ENCODE results near the gene LMOD2.

DNA sequence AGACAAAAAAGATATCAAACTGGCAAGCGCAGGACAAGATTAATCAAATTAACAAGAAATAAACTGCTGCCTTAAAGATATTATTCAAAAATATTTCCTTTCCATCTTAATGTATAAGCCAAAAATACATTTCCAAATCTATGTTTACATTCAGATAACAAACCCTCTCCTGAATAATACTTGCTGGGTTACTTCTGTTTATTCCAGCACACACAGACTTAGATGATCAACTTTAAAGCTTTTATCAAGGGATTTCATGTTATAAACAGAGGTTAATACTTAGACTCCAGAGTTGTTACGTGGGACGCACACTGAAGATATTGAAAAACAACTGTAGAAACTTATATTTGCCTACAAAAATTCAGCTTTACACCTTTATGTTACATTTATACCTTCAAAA lies 33.6 kb downstream of the LMOD2 start:
- TF ChIP-seq POLR2A (IDR thresholded peaks at IDR 0.05; ENCODE audit: borderline replicate concordance, extremely low read depth, insufficient read depth, insufficient read length) = no peak
- TF ChIP-seq, protein P1, sequence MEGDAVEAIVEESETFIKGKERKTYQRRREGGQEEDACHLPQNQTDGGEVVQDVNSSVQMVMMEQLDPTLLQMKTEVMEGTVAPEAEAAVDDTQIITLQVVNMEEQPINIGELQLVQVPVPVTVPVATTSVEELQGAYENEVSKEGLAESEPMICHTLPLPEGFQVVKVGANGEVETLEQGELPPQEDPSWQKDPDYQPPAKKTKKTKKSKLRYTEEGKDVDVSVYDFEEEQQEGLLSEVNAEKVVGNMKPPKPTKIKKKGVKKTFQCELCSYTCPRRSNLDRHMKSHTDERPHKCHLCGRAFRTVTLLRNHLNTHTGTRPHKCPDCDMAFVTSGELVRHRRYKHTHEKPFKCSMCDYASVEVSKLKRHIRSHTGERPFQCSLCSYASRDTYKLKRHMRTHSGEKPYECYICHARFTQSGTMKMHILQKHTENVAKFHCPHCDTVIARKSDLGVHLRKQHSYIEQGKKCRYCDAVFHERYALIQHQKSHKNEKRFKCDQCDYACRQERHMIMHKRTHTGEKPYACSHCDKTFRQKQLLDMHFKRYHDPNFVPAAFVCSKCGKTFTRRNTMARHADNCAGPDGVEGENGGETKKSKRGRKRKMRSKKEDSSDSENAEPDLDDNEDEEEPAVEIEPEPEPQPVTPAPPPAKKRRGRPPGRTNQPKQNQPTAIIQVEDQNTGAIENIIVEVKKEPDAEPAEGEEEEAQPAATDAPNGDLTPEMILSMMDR (IDR thresholded peaks at IDR 0.05 in 2 of 3, conservative IDR thresholded peaks at IDR 0.05 in 1 of 3; ENCODE audit: borderline replicate concordance in 1 of 3, insufficient read depth in 1 of 3, low read depth in 2 of 3, low read length in 2 of 3) = no peak
- TF ChIP-seq CBX3 (IDR thresholded peaks at IDR 0.05; ENCODE audit: low read depth) = no peak
- TF ChIP-seq, protein P2, sequence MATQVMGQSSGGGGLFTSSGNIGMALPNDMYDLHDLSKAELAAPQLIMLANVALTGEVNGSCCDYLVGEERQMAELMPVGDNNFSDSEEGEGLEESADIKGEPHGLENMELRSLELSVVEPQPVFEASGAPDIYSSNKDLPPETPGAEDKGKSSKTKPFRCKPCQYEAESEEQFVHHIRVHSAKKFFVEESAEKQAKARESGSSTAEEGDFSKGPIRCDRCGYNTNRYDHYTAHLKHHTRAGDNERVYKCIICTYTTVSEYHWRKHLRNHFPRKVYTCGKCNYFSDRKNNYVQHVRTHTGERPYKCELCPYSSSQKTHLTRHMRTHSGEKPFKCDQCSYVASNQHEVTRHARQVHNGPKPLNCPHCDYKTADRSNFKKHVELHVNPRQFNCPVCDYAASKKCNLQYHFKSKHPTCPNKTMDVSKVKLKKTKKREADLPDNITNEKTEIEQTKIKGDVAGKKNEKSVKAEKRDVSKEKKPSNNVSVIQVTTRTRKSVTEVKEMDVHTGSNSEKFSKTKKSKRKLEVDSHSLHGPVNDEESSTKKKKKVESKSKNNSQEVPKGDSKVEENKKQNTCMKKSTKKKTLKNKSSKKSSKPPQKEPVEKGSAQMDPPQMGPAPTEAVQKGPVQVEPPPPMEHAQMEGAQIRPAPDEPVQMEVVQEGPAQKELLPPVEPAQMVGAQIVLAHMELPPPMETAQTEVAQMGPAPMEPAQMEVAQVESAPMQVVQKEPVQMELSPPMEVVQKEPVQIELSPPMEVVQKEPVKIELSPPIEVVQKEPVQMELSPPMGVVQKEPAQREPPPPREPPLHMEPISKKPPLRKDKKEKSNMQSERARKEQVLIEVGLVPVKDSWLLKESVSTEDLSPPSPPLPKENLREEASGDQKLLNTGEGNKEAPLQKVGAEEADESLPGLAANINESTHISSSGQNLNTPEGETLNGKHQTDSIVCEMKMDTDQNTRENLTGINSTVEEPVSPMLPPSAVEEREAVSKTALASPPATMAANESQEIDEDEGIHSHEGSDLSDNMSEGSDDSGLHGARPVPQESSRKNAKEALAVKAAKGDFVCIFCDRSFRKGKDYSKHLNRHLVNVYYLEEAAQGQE (IDR thresholded peaks at IDR 0.05; ENCODE audit: low read depth) = no peak
- no peak for TF ChIP-seq EZH2 (IDR thresholded peaks at IDR 0.05)
- no peak for TF ChIP-seq RAD21 (IDR thresholded peaks at IDR 0.05; ENCODE audit: low read depth)
- no peak for TF ChIP-seq JUND (IDR thresholded peaks at IDR 0.05)
- TF ChIP-seq YY1 (IDR thresholded peaks at IDR 0.05; ENCODE audit: extremely low read depth, insufficient replicate concordance, low read depth, low read length) = no peak
- no peak for TF ChIP-seq EZH2phosphoT487 (IDR thresholded peaks at IDR 0.05; ENCODE audit: borderline replicate concordance)
- TF ChIP-seq, protein P3, sequence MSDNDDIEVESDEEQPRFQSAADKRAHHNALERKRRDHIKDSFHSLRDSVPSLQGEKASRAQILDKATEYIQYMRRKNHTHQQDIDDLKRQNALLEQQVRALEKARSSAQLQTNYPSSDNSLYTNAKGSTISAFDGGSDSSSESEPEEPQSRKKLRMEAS (IDR thresholded peaks at IDR 0.05) = no peak

Measured in HCT116 (cell line).